Epithelial cell of proximal tubule (primary cell): Measurements from ENCODE around the gene ADGRB3. TPM values are rescaled to one million over a fixed set of nuclear protein-coding genes. Genes with fewer than 3 reads are reported as not detected.
"Not testable (repeated sequence)": the region's sequence is repeated elsewhere in the genome, so short reads cannot be mapped to it uniquely, and the experiment has no call there.

Experiments used
- DNase-seq: peaks from one replicate; pipeline ENCODE4 v3.0.0-alpha.2; 2011; ENCODE audit warnings: low read depth
- H3K4me3 ChIP-seq: 2 replicates; pipeline ENCODE4 v1.5.1; 2011; ENCODE audit warnings: low read depth, mild to moderate bottlenecking, low read length
- CTCF ChIP-seq: conservative IDR thresholded peaks from 2 replicates; pipeline ENCODE4 v1.5.1; 2012; ENCODE audit warnings: low read depth, mild to moderate bottlenecking, low read length
- total RNA-seq: library from RNA; depleted of rRNA; stranded (reverse); fragments of >200 nt; gene quantifications from 2 replicates; pipeline ENCODE4 v1.2.3, GENCODE V29; 2015

The ADGRB3 gene
- total RNA-seq, 1 donor from 2014 or later, result 4.7 TPM

- H3K4me3 ChIP-seq, result no peak overlapping the region
- no peak for TF ChIP-seq CTCF
- no peak for DNase-seq
These were observed 136.3 kb downstream of the ADGRB3 start for GRCh38 chr6:68771426-68771825.

GRCh38 chr6:68774843-68775242 is 139.8 kb downstream of the ADGRB3 start:
- TF ChIP-seq CTCF, result no peak
- DNase-seq, result no peak
- no peak overlapping the region for H3K4me3 ChIP-seq

GRCh38 chr6:68776354-68776753 is 141.3 kb downstream of the ADGRB3 start:
- H3K4me3 ChIP-seq, result no peak overlapping the region
- no peak for DNase-seq
- TF ChIP-seq CTCF, result no peak

GRCh38 chr6:68777956-68778355 is 142.9 kb downstream of the ADGRB3 start:
- TF ChIP-seq CTCF, result no peak
- no peak overlapping the region for H3K4me3 ChIP-seq
- DNase-seq, result no peak

- peak; percentile 78 for TF ChIP-seq CTCF
- no peak for DNase-seq
- no peak overlapping the region for H3K4me3 ChIP-seq
These were observed 143.4 kb downstream of the ADGRB3 start for GRCh38 chr6:68778356-68779020.

- no peak overlapping the region for H3K4me3 ChIP-seq
- DNase-seq, result no peak
- TF ChIP-seq CTCF, result no peak
These were observed 144.3 kb downstream of the ADGRB3 start for GRCh38 chr6:68779366-68779765.

- H3K4me3 ChIP-seq, DNase-seq: not testable (repeated sequence)
These were observed 155.0 kb downstream of the ADGRB3 start for GRCh38 chr6:68790128-68790527.

GRCh38 chr6:68814976-68815375 is 179.9 kb downstream of the ADGRB3 start:
- DNase-seq, H3K4me3 ChIP-seq: not testable (repeated sequence)
